ENCODE data around the gene HSH2D. TPM values are rescaled to one million over a fixed set of nuclear protein-coding genes. Genes with fewer than 3 reads are reported as not detected.
A peak's percentile ranks its signal among the peaks of the same experiment; 100 is the strongest.

HSH2D gene
- total RNA-seq, 1 experiment from 2014 or later, result 29.5 TPM

- peak; percentile 19 for TF ChIP-seq CTCF (IDR thresholded peaks at IDR 0.05; ENCODE audit: unreplicated experiment)
- H3K4me3 Mint-ChIP-seq (ENCODE audit: low read depth, unreplicated experiment), result peak overlapping the region; percentile 100
- no TSS peak for BruUV-seq (replicated peaks)
- peak overlapping the region; percentile 99 for H3K27ac Mint-ChIP-seq (ENCODE audit: unreplicated experiment)
- H3K9me3 Mint-ChIP-seq (ENCODE audit: low read depth, unreplicated experiment), result no peaks in the 10 kb centered on the region
- DNase-seq, result peak; percentile 27
- intact Hi-C loops (cut with micrococcal nuclease; ENCODE audit: unreplicated experiment), result loop anchor here (10.0 kb wide), 2 partner anchors 71 to 351 kb away; partner anchors contain the start of gene RAB8A
- no peaks in the 10 kb centered on the region for H3K27me3 Mint-ChIP-seq (ENCODE audit: unreplicated experiment)
- H3K4me1 Mint-ChIP-seq (ENCODE audit: low read depth, unreplicated experiment), result no peaks in the 10 kb centered on the region
- CTCF ChIA-PET, result interaction anchor here (0.5 to 1.6 kb wide), 12 partner anchors 12 to 373 kb away, joined by 3 to 11 read pairs (median 3); partner anchors contain the start of genes AP1M1 and RAB8A
- H3K36me3 Mint-ChIP-seq (ENCODE audit: insufficient read depth, unreplicated experiment), result peaks cover 47% of the 10 kb centered on the region
Measured at GRCh38 chr19:16185768-16186123, 42.3 kb downstream of the HSH2D start.

GRCh38 chr19:16188521-16188920 is 45.0 kb downstream of the HSH2D start:
- no TSS peak for BruUV-seq (replicated peaks)
- H3K27me3 Mint-ChIP-seq (ENCODE audit: unreplicated experiment), result no peaks in the 10 kb centered on the region
- no peak overlapping the region for H3K4me3 Mint-ChIP-seq (ENCODE audit: low read depth, unreplicated experiment)
- TF ChIP-seq CTCF (IDR thresholded peaks at IDR 0.05; ENCODE audit: unreplicated experiment), result no peak
- no peaks in the 10 kb centered on the region for H3K9me3 Mint-ChIP-seq (ENCODE audit: low read depth, unreplicated experiment)
- CTCF ChIA-PET, result no interaction called here
- intact Hi-C loops (cut with micrococcal nuclease; ENCODE audit: unreplicated experiment), result loop anchor here (10.0 kb wide), 2 partner anchors 74 to 354 kb away; partner anchors contain the start of gene RAB8A
- H3K4me1 Mint-ChIP-seq (ENCODE audit: low read depth, unreplicated experiment), result no peaks in the 10 kb centered on the region
- H3K27ac Mint-ChIP-seq (ENCODE audit: unreplicated experiment), result no peak overlapping the region
- no peak for DNase-seq
- H3K36me3 Mint-ChIP-seq (ENCODE audit: insufficient read depth, unreplicated experiment), result peaks cover 41% of the 10 kb centered on the region

GRCh38 chr19:16190198-16190597 is 46.7 kb downstream of the HSH2D start:
- no peak for TF ChIP-seq CTCF (IDR thresholded peaks at IDR 0.05; ENCODE audit: unreplicated experiment)
- H3K36me3 Mint-ChIP-seq (ENCODE audit: insufficient read depth, unreplicated experiment), result peaks cover 35% of the 10 kb centered on the region
- CTCF ChIA-PET, result no interaction called here
- H3K4me1 Mint-ChIP-seq (ENCODE audit: low read depth, unreplicated experiment), result no peaks in the 10 kb centered on the region
- H3K4me3 Mint-ChIP-seq (ENCODE audit: low read depth, unreplicated experiment), result no peak overlapping the region
- no peak for DNase-seq
- no TSS peak for BruUV-seq (replicated peaks)
- H3K27ac Mint-ChIP-seq (ENCODE audit: unreplicated experiment), result no peak overlapping the region
- no peaks in the 10 kb centered on the region for H3K9me3 Mint-ChIP-seq (ENCODE audit: low read depth, unreplicated experiment)
- no peaks in the 10 kb centered on the region for H3K27me3 Mint-ChIP-seq (ENCODE audit: unreplicated experiment)
- intact Hi-C loops (cut with micrococcal nuclease; ENCODE audit: unreplicated experiment), result no loop called here

GRCh38 chr19:16190736-16191135 is 47.3 kb downstream of the HSH2D start:
- Mint-ChIP-seq H3K9me3 (ENCODE audit: low read depth, unreplicated experiment) (no peaks in the 10 kb centered on the region), H3K27ac (ENCODE audit: unreplicated experiment) (no peak overlapping the region)
- no peak for DNase-seq

More at GRCh38 chr19:16190736-16191135, 47.3 kb downstream of the HSH2D start:
- no peaks in the 10 kb centered on the region for H3K4me1 Mint-ChIP-seq (ENCODE audit: low read depth, unreplicated experiment)
- H3K4me3 Mint-ChIP-seq (ENCODE audit: low read depth, unreplicated experiment), result no peak overlapping the region
- no peak for TF ChIP-seq CTCF (IDR thresholded peaks at IDR 0.05; ENCODE audit: unreplicated experiment)
- CTCF ChIA-PET, result no interaction called here
- intact Hi-C loops (cut with micrococcal nuclease; ENCODE audit: unreplicated experiment), result no loop called here
- no TSS peak for BruUV-seq (replicated peaks)
- H3K36me3 Mint-ChIP-seq (ENCODE audit: insufficient read depth, unreplicated experiment), result peaks cover 30% of the 10 kb centered on the region
- no peaks in the 10 kb centered on the region for H3K27me3 Mint-ChIP-seq (ENCODE audit: unreplicated experiment)
